Measurements from ENCODE around the gene PGA4. TPM values are rescaled to one million over a fixed set of nuclear protein-coding genes. Genes with fewer than 3 reads are reported as not detected.

The PGA4 gene
- total RNA-seq, 1 donor from 2014 or later: 7.0 TPM

DNA sequence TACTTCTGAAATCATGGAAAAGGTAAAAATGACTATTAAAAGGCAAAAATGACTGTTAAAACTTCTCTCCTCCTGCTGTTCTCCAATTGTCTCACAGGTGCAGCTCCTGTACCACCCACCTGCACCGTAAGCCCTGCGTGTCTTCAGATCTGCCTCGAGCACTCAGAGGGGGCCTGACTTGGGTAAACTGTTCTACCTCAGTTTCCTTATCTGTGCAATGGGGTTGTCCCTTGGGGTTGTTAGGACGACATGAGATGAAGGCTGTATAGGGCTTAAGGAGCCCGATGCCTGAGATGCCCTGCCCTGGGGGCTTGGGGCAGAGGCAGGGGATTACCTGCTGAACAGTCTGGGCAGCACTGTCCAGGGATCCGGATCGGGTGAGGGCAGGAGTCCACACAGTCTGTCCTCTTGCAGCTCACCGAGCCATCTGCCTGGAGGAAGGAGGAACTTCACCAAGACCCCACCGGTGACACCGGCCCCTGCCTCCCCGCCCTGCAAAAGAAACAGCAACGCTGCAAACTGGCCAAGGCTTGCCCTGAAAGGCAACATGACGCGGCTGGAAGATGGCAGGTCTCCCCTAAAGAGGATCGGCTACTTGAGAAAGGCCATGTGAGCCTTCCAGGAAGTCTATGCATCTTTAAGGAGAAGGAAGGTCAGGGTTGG, 46.6 kb downstream of the PGA4 start:
- Mint-ChIP-seq H3K27ac (no peak overlapping the region), H3K9me3 (no peaks in the 10 kb centered on the region), H3K36me3 (no peaks in the 10 kb centered on the region), H3K4me1 (ENCODE audit: unreplicated experiment) (no peaks in the 10 kb centered on the region), H3K4me3 (no peak overlapping the region), H3K27me3 (no peaks in the 10 kb centered on the region)
- no peak for DNase-seq (ENCODE audit: extremely low spot score, unreplicated experiment)
- TF ChIP-seq, protein P1, sequence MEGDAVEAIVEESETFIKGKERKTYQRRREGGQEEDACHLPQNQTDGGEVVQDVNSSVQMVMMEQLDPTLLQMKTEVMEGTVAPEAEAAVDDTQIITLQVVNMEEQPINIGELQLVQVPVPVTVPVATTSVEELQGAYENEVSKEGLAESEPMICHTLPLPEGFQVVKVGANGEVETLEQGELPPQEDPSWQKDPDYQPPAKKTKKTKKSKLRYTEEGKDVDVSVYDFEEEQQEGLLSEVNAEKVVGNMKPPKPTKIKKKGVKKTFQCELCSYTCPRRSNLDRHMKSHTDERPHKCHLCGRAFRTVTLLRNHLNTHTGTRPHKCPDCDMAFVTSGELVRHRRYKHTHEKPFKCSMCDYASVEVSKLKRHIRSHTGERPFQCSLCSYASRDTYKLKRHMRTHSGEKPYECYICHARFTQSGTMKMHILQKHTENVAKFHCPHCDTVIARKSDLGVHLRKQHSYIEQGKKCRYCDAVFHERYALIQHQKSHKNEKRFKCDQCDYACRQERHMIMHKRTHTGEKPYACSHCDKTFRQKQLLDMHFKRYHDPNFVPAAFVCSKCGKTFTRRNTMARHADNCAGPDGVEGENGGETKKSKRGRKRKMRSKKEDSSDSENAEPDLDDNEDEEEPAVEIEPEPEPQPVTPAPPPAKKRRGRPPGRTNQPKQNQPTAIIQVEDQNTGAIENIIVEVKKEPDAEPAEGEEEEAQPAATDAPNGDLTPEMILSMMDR (conservative IDR thresholded peaks at IDR 0.05): no peak

DNA sequence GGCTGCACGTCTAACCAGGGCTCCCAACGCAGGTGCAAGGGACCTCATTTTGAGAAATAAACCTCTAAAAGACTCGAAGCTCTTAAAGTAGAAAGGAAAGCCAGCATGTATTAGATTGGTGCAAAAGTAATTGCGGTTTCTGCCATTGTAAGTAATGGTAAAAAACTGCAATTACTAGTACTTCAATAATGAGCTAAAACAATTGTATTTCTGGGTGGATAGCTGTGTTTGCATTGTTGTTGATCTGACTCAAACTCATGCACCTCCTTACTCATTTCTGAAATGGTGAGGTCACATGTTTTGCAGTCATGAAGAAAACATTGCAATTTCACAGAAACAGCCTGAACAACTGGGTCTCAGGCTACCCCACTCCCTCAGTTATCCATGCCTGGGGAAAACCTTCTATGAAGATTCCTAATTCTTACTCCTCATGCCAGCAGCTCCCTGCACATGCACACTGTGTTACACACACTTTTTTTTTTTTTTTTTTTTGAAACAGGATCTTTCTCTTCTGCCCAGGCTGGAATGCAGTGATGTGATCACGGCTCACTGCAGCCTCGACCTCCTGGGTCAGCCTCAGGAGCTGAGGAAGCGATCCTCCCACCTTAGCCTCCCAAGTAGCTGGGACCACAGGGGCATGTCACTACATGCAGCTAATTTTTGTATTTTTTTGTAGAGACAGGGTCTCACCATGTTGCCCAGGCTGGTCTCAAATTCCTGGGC, 48.4 kb downstream of the PGA4 start:
- Mint-ChIP-seq H3K4me1 (ENCODE audit: unreplicated experiment) (no peaks in the 10 kb centered on the region), H3K9me3 (no peaks in the 10 kb centered on the region), H3K27ac (no peak overlapping the region), H3K36me3 (no peaks in the 10 kb centered on the region), H3K27me3 (no peaks in the 10 kb centered on the region), H3K4me3 (no peak overlapping the region)
- TF ChIP-seq, protein P1 (conservative IDR thresholded peaks at IDR 0.05): no peak
- DNase-seq (ENCODE audit: extremely low spot score, unreplicated experiment): no peak

DNA sequence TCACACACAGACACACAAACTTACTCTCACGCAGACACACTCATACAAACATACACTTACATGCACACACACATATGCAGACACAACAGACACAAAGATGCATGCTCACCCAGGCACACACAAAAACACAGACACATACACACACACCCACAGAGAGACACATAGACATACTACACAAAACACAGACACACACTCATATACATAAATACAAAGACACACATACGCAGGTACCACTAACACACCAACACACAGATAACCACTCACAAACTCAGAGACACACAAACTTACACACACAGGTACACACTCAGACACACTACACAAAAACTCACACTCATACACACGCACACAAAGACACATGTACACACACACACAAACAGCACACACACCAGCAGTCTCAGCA, 50.6 kb downstream of the PGA4 start:
- no peak for DNase-seq (ENCODE audit: extremely low spot score, unreplicated experiment)
- TF ChIP-seq, protein P1 (conservative IDR thresholded peaks at IDR 0.05): no peak
- H3K4me1 Mint-ChIP-seq (ENCODE audit: unreplicated experiment): no peaks in the 10 kb centered on the region
- H3K36me3 Mint-ChIP-seq: no peaks in the 10 kb centered on the region
- no peaks in the 10 kb centered on the region for H3K27me3 Mint-ChIP-seq
- H3K4me3 Mint-ChIP-seq: no peak overlapping the region
- H3K27ac Mint-ChIP-seq: no peak overlapping the region
- H3K9me3 Mint-ChIP-seq: no peaks in the 10 kb centered on the region

DNA sequence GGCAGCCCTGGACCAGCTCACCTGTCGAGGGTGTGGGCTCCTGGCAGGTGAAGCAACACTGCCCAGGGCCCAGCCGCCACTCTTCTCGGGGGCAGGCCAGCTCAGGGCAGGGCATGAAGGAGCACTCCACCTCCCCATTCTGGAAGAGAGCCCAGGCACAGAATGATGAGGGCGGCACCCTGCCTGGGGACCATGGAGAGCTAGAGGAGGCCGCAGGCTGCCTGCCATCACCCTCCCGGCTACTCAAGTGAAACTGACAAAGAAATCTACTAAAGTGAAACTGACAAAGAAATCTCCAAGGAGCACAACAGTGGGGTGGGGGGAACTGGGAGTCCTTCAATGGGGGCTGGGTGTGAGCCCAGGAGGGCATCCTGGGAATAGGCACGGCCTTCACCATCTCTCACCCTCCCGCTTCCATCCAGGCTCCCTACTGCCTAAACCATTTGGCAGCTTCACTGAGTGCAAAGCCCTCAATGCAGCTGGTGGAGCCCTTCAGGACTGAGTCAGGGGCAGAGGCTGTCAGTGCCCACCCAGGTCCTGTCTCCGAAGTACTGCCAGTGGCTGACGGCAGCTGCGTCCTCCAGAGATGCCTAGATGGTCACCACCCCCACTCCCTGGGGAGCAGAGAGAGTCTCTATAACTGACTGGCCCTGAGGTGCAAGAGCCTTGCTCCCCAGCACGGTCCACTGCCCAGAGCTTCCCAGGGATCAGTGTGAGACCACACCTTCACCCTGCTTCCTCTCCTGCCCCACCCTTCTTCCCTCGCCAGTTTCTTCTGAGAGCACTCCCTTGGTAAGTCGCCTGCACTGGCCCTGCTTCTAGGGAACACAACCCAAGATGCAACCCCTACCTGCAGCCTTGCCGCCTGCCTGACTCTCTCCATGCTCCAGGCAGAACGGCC, 51.3 kb downstream of the PGA4 start:
- Mint-ChIP-seq H3K27me3 (no peaks in the 10 kb centered on the region), H3K36me3 (no peaks in the 10 kb centered on the region), H3K9me3 (no peaks in the 10 kb centered on the region), H3K4me3 (no peak overlapping the region), H3K27ac (no peak overlapping the region), H3K4me1 (ENCODE audit: unreplicated experiment) (peaks cover 6% of the 10 kb centered on the region)
- no peak for DNase-seq (ENCODE audit: extremely low spot score, unreplicated experiment)
- TF ChIP-seq, protein P1 (conservative IDR thresholded peaks at IDR 0.05): no peak

DNA sequence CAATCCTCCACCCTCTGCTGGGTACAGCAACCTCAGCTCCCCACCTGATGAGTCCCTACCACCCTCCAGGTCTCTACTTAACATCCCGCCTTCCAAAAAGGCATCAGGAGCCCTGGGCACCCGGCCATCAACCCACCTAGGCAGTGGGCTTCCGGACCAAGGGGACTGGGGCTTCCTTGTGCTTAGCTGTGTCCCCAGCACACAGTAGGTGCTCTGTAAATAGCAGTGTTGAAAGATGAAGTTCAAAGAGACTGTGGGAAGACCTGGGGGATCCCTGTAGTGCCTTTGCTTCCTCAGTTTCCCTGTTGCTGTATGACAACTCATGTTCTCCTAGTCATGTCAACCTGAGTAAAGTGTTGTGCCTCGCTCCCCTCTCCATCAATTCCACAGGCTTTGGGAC, 51.9 kb downstream of the PGA4 start:
- H3K9me3 Mint-ChIP-seq: no peaks in the 10 kb centered on the region
- H3K4me1 Mint-ChIP-seq (ENCODE audit: unreplicated experiment): peaks cover 8% of the 10 kb centered on the region
- H3K27ac Mint-ChIP-seq: no peak overlapping the region
- no peaks in the 10 kb centered on the region for H3K27me3 Mint-ChIP-seq
- TF ChIP-seq, protein P1 (conservative IDR thresholded peaks at IDR 0.05): no peak
- no peak overlapping the region for H3K4me3 Mint-ChIP-seq
- no peak for DNase-seq (ENCODE audit: extremely low spot score, unreplicated experiment)
- H3K36me3 Mint-ChIP-seq: no peaks in the 10 kb centered on the region

Data from type B pancreatic cell (in vitro differentiated cells).